ENCODE measurements around the gene ST6GALNAC1.

The ST6GALNAC1 gene

GRCh38 chr17:76576189-76576588 is 67.4 kb downstream of the ST6GALNAC1 start:
- no peak for DNase-seq (ENCODE audit: low read depth)

GRCh38 chr17:76575570-76575969 is 68.0 kb downstream of the ST6GALNAC1 start:
- no peak for DNase-seq (ENCODE audit: low read depth)

Measured in T-helper 22 cell (primary cell).